Measurements from ENCODE around the gene PRH1.

Gene PRH1

DNA sequence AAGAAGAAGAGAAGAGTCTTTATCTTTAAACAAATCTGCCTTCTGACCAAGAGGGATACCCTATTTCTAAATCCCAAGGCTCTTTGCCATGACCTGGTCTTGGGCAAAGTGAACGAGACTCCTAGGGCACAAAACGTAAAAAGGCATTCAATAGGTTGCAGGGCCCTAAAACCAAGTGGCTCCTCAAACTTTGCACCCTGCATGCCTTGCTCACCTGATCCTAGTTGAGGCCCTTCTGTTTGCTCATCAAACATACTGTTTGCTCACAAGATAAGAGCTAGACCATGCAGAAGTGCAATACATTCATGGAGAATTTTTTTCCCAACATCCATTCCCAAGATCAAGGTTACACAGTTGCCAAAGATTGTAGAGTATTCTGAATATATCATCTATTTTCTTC, 7.9 kb upstream of the PRH1 start:
- H3K4me3 ChIP-seq (ENCODE audit: low read depth in 1 of 2, low read length in 2 of 2), result no peak overlapping the region
- H3K27me3 ChIP-seq (ENCODE audit: low read depth, low read length), result no peaks in the 10 kb centered on the region
- H3K9me3 ChIP-seq (ENCODE audit: control insufficient read depth in 1 of 2, low read length in 2 of 2), result no peaks in the 10 kb centered on the region
- no peak overlapping the region for H3K27ac ChIP-seq (ENCODE audit: low read length)
- no peaks in the 10 kb centered on the region for H3K4me1 ChIP-seq (ENCODE audit: control insufficient read depth in 1 of 2, insufficient read depth in 2 of 2, low read length in 2 of 2)
- peaks cover 0 to 5% of the 10 kb centered on the region in 2 donors for H3K36me3 ChIP-seq (ENCODE audit: control insufficient read depth in 1 of 2, insufficient read depth in 2 of 2, low read length in 2 of 2)

DNA sequence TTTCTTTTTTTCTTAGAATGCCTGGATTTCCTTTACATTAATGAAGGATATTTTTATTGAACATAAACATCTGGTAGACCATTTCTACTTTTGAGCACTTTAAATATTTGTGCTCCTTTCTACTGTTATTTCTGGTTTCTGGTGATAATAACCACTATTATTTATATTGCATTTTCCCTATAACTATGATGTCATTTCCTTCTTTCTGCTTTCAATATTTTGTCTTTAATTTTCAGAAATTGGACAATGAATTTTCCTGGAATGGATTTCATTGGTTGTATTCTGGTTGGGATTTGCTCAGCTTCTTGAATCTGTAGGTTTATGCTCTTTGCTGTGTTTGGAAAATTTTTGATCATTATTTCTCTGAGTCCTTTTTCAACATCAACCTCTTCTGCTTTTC, 5.2 kb upstream of the PRH1 start:
- Histone ChIP-seq H3K9me3 (ENCODE audit: control insufficient read depth in 1 of 2, low read length in 2 of 2) (no peaks in the 10 kb centered on the region), H3K27ac (ENCODE audit: low read length) (no peak overlapping the region), H3K4me3 (ENCODE audit: low read depth in 1 of 2, low read length in 2 of 2) (no peak overlapping the region), H3K4me1 (ENCODE audit: control insufficient read depth in 1 of 2, insufficient read depth in 2 of 2, low read length in 2 of 2) (no peaks in the 10 kb centered on the region), H3K36me3 (ENCODE audit: control insufficient read depth in 1 of 2, insufficient read depth in 2 of 2, low read length in 2 of 2) (no peaks in the 10 kb centered on the region), H3K27me3 (ENCODE audit: low read depth, low read length) (no peaks in the 10 kb centered on the region)

DNA sequence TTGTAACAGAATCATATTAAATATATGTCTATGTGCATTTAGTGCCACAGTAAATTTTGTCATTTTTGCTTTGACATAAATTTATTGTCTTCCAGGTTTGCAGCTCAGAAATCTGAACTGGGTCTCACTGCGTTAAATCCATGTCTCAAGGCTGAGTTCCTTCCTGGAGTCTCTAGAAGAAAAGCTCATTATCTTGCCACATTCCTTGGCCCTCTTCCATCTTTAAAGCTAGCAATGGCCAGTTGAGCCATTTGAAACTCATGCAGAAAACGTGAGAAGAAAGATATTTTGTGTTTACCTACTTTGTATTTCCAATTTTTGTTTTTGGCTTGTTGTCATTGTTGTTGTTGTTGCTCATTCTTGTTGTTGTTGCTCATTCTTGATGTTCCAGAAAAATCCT, 10.7 kb downstream of the PRH1 start:
- Histone ChIP-seq H3K27me3 (ENCODE audit: low read depth, low read length) (no peaks in the 10 kb centered on the region), H3K4me3 (ENCODE audit: low read depth in 1 of 2, low read length in 2 of 2) (no peak overlapping the region), H3K27ac (ENCODE audit: low read length) (no peak overlapping the region), H3K36me3 (ENCODE audit: control insufficient read depth in 1 of 2, insufficient read depth in 2 of 2, low read length in 2 of 2) (peaks cover 5 to 14% of the 10 kb centered on the region in 2 donors), H3K4me1 (ENCODE audit: control insufficient read depth in 1 of 2, insufficient read depth in 2 of 2, low read length in 2 of 2) (no peaks in the 10 kb centered on the region), H3K9me3 (ENCODE audit: control insufficient read depth in 1 of 2, low read length in 2 of 2) (peaks cover 0 to 5% of the 10 kb centered on the region in 2 donors)

DNA sequence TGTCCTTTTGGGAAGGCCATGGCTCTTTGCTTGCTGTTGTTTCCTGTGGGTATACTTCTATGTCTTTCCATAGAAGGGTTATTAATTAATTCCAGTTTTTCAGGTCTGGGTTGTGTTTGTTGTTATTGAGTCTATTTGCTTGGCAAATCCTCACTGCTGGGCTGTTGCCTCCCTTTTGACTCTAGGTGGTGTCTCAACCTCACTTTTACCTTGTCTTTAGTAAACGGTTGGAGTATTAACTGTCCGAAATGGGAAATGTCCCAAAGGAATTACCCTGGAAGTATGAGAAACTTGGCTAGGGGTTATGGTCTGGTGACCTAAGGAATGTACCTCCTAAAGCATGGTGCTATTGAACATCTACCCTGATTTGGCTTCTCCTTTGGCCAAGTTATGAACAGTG, 16.7 kb downstream of the PRH1 start:
- H3K9me3 ChIP-seq (ENCODE audit: control insufficient read depth in 1 of 2, low read length in 2 of 2), result peaks cover 0 to 5% of the 10 kb centered on the region in 2 donors
- H3K36me3 ChIP-seq (ENCODE audit: control insufficient read depth in 1 of 2, insufficient read depth in 2 of 2, low read length in 2 of 2), result peaks cover 0 to 2% of the 10 kb centered on the region in 2 donors
- H3K27me3 ChIP-seq (ENCODE audit: low read depth, low read length), result no peaks in the 10 kb centered on the region
- H3K4me1 ChIP-seq (ENCODE audit: control insufficient read depth in 1 of 2, insufficient read depth in 2 of 2, low read length in 2 of 2), result no peaks in the 10 kb centered on the region
- H3K27ac ChIP-seq (ENCODE audit: low read length), result no peak overlapping the region
- H3K4me3 ChIP-seq (ENCODE audit: low read depth in 1 of 2, low read length in 2 of 2), result no peak overlapping the region

DNA sequence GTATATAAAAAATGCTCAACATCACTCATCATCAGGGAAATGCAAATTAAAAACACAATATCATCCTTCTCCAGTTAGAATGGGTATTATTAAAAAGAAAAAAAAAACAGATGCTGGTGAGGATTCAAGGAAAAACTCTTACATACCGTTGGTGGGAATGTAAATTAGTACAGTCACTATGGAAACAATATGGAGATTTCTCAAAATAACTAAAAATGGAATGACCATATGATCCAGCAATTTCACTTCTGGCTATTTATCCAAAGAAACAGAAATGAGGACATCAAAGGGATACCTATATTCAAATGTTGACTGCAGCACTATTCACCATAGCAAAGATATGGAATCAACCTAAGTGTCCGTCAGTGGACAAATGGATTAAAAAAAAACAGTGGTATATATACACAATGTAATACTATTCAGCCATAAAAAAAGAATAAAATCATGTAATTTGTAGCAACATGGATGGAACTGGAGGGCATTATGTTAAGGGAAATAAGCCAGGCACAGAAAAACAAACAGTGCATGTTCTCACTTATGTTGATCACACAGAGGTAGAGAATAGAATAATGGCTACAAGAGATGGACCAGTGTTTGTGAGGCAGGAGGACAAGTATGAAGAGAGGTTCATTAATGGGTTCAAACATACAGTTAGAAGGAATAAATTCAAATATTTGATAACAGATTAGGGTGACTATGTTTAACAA, 20.4 kb downstream of the PRH1 start:
- no peak overlapping the region for H3K4me3 ChIP-seq (ENCODE audit: low read depth in 1 of 2, low read length in 2 of 2)

DNA sequence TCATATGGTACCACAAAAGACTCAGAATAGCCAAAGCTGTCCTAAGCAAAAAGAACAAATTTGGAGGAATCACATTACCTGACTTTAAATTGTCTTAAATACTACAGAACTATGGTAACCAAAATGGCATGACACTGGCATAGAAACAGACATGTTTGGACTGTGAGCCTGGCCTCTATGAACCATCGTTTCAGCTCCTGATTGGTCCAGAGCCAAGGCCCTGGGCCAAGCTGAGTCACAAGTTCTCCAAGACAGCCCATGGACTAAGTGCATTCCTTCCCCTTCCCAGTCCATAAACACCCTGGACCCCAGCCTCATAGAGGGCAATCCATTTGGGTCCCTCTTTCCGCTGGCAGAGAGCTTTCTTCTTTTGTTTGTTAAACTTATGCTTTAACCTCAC, 22.7 kb downstream of the PRH1 start:
- H3K36me3 ChIP-seq (ENCODE audit: control insufficient read depth in 1 of 2, insufficient read depth in 2 of 2, low read length in 2 of 2), result peaks cover 0 to 27% of the 10 kb centered on the region in 2 donors
- H3K4me3 ChIP-seq (ENCODE audit: low read depth in 1 of 2, low read length in 2 of 2), result no peak overlapping the region
- H3K9me3 ChIP-seq (ENCODE audit: control insufficient read depth in 1 of 2, low read length in 2 of 2), result peaks cover 0 to 17% of the 10 kb centered on the region in 2 donors
- no peaks in the 10 kb centered on the region for H3K27me3 ChIP-seq (ENCODE audit: low read depth, low read length)
- H3K4me1 ChIP-seq (ENCODE audit: control insufficient read depth in 1 of 2, insufficient read depth in 2 of 2, low read length in 2 of 2), result no peaks in the 10 kb centered on the region
- H3K27ac ChIP-seq (ENCODE audit: low read length), result no peak overlapping the region

More for the DNA sequence above, 20.4 kb downstream of the PRH1 start:
- peaks cover 0 to 11% of the 10 kb centered on the region in 2 donors for H3K9me3 ChIP-seq (ENCODE audit: control insufficient read depth in 1 of 2, low read length in 2 of 2)
- no peak overlapping the region for H3K27ac ChIP-seq (ENCODE audit: low read length)
- peaks cover 0 to 17% of the 10 kb centered on the region in 2 donors for H3K36me3 ChIP-seq (ENCODE audit: control insufficient read depth in 1 of 2, insufficient read depth in 2 of 2, low read length in 2 of 2)
- H3K27me3 ChIP-seq (ENCODE audit: low read depth, low read length), result no peaks in the 10 kb centered on the region
- H3K4me1 ChIP-seq (ENCODE audit: control insufficient read depth in 1 of 2, insufficient read depth in 2 of 2, low read length in 2 of 2), result no peaks in the 10 kb centered on the region

DNA sequence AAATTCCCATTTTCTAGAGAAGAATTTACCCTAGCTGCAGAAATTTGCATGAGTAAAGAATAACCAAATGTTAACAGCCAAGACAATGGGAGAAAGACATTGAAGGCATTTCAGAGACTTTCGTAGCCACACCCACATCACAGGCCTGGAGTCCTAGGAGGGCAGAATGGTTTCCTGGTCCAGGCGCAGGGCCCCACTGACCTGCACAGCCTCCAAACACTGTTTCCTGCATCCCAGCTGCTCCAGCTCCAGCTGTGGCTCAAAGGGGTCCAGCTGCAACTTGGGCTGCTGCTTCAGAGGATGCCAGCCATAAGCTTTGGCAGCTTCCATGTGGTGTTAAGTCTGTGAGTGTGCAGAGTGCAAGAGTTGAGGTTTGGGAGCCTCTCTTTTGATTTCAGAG, 28.2 kb downstream of the PRH1 start:
- Histone ChIP-seq H3K27ac (ENCODE audit: low read length) (no peak overlapping the region), H3K27me3 (ENCODE audit: low read depth, low read length) (no peaks in the 10 kb centered on the region), H3K9me3 (ENCODE audit: control insufficient read depth in 1 of 2, low read length in 2 of 2) (peaks cover 0 to 5% of the 10 kb centered on the region in 2 donors), H3K36me3 (ENCODE audit: control insufficient read depth in 1 of 2, insufficient read depth in 2 of 2, low read length in 2 of 2) (peaks cover 0 to 22% of the 10 kb centered on the region in 2 donors), H3K4me1 (ENCODE audit: control insufficient read depth in 1 of 2, insufficient read depth in 2 of 2, low read length in 2 of 2) (no peaks in the 10 kb centered on the region), H3K4me3 (ENCODE audit: low read depth in 1 of 2, low read length in 2 of 2) (peak overlapping the region in 1 of 2 donors; percentile 10)

DNA sequence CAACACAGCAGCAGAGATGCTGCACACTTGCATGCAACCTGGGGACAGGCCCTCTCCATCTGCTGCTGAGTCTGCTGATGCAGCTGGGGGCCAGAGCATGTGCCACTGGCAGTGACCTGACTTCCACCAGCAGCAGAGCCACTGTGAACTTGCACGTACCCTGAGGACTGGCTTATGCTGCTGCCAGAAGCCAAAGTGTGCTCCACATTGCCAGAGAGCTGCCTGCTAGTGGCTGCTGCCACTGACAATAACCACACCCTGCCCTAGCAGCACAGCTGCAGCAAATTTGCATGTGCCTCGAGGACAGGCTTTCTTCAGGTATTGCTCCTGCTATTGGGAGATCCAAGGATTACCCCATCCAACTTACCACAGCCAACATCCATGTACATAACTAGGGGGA, 30.3 kb downstream of the PRH1 start:
- Histone ChIP-seq H3K9me3 (ENCODE audit: control insufficient read depth in 1 of 2, low read length in 2 of 2) (peaks cover 0 to 5% of the 10 kb centered on the region in 2 donors), H3K4me1 (ENCODE audit: control insufficient read depth in 1 of 2, insufficient read depth in 2 of 2, low read length in 2 of 2) (no peaks in the 10 kb centered on the region), H3K4me3 (ENCODE audit: low read depth in 1 of 2, low read length in 2 of 2) (no peak overlapping the region), H3K27me3 (ENCODE audit: low read depth, low read length) (no peaks in the 10 kb centered on the region), H3K27ac (ENCODE audit: low read length) (no peak overlapping the region), H3K36me3 (ENCODE audit: control insufficient read depth in 1 of 2, insufficient read depth in 2 of 2, low read length in 2 of 2) (peaks cover 0 to 17% of the 10 kb centered on the region in 2 donors)

DNA sequence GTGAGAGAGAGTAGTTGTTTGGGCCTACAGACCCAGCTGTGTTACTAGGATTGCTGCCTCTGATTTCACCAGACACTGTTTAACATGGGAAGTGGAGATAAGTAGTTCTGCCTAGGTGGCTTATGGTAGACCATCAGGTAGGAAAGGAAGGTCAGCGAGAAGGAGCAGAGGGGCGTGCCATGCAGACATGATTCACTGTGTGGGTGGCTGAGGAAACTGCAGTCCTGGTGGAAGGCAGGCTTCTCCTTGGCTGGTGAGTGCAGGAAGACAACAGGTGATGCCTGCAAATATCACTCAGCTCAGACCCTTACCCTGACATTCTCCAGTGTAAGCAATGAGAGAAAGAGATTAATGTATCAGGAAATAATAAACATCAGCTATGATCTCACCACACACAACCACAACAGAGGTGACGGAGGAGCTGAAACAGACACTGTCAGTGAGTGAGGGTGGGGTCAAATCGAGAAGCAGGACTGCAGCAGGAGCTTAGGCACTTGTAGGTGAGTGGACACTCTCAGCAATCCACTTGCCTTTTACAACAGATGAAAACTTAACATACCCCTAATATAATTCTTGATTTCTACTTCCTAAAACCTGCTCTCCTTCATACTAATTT, 32.7 kb downstream of the PRH1 start:
- H3K36me3 ChIP-seq (ENCODE audit: control insufficient read depth in 1 of 2, insufficient read depth in 2 of 2, low read length in 2 of 2), result peaks cover 0 to 12% of the 10 kb centered on the region in 2 donors
- H3K27me3 ChIP-seq (ENCODE audit: low read depth, low read length), result no peaks in the 10 kb centered on the region

DNA sequence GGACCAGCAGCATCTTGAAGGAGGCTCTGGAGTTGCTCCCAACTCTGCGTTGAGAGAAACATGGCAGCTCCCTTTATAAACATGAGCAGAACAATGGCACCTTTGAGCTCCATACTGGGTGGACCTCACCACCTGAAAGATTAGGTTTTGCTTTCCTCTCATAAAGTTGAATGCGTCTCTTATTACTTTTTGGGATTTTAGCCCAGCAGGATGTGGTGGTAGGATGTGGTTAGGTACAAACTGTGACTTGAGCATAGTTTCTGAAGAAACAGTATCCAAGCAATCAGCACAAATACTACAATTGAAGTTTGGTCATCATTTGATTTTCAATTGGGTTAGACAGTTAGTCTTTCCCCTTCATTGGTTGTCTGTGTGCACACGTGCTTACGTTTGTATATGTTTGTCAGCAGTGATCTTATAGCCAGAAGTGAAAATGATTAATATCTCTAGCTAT, 34.6 kb downstream of the PRH1 start, which contains the start of gene PRR4:
Gene PRR4 (minus strand): TSS at position 51 of the 454 bp plus-strand sequence. CDS start 38 bp downstream, at position 13.
- Histone ChIP-seq H3K4me3 (ENCODE audit: low read depth in 1 of 2, low read length in 2 of 2) (no peak within 1 kb of the TSS), H3K27me3 (ENCODE audit: low read depth, low read length) (no peaks in the 10 kb centered on the region), H3K4me1 (ENCODE audit: control insufficient read depth in 1 of 2, insufficient read depth in 2 of 2, low read length in 2 of 2) (no peaks in the 10 kb centered on the region), H3K9me3 (ENCODE audit: control insufficient read depth in 1 of 2, low read length in 2 of 2) (no peaks in the 10 kb centered on the region), H3K36me3 (ENCODE audit: control insufficient read depth in 1 of 2, insufficient read depth in 2 of 2, low read length in 2 of 2) (peaks cover 0 to 7% of the 10 kb centered on the region in 2 donors), H3K27ac (ENCODE audit: low read length) (no peak within 1 kb of the TSS)

More for the DNA sequence above, 32.7 kb downstream of the PRH1 start:
- Histone ChIP-seq H3K9me3 (ENCODE audit: control insufficient read depth in 1 of 2, low read length in 2 of 2) (no peaks in the 10 kb centered on the region), H3K27ac (ENCODE audit: low read length) (no peak overlapping the region), H3K4me1 (ENCODE audit: control insufficient read depth in 1 of 2, insufficient read depth in 2 of 2, low read length in 2 of 2) (no peaks in the 10 kb centered on the region), H3K4me3 (ENCODE audit: low read depth in 1 of 2, low read length in 2 of 2) (no peak overlapping the region)

DNA sequence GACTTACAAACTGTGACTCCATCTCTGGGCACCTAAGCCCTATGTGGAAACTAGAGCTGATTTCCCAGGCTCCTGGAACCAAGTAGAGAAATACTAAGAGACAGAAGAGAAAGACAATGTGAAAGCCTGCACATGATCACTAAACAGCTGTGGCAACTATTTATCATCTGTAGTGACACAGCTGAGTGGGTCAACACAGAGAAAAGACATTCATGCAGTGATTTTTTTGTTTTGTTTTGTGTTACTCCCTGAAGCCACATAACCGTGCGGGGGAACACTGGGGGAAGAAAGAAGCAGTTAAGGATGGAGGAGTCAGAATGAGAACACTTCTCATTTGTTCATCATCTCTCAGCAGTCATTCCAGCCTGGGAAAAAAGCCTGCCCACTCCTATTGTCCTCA, 36.3 kb downstream of the PRH1 start:
- Histone ChIP-seq H3K36me3 (ENCODE audit: control insufficient read depth in 1 of 2, insufficient read depth in 2 of 2, low read length in 2 of 2) (peaks cover 0 to 10% of the 10 kb centered on the region in 2 donors), H3K4me1 (ENCODE audit: control insufficient read depth in 1 of 2, insufficient read depth in 2 of 2, low read length in 2 of 2) (no peaks in the 10 kb centered on the region), H3K27ac (ENCODE audit: low read length) (no peak overlapping the region), H3K4me3 (ENCODE audit: low read depth in 1 of 2, low read length in 2 of 2) (no peak overlapping the region), H3K27me3 (ENCODE audit: low read depth, low read length) (no peaks in the 10 kb centered on the region), H3K9me3 (ENCODE audit: control insufficient read depth in 1 of 2, low read length in 2 of 2) (no peaks in the 10 kb centered on the region)
